Natural killer cell (primary cell): ENCODE data around the gene SMARCA2. TPM values are rescaled to one million over a fixed set of nuclear protein-coding genes. Genes with fewer than 3 reads are reported as not detected.

ENCODE experiments used
- ATAC-seq, 3 donors: fragments of 150-1000 bp in 2 of 3; fragments of 200-7000 bp in 1 of 3; cut with Tn5 transposase; 1 replicate in 1 of 3; 2 replicates in 2 of 3; pipeline ENCODE4 v1.10.0; 2021; ENCODE audit warnings: mild to moderate bottlenecking in 2 of 3, moderate library complexity in 2 of 3
- DNase-seq, 2 donors: peaks; one replicate each; pipeline versions ENCODE4 v3.0.0 to v3.0.0-alpha.2; 2013 to 2021; ENCODE audit warnings: mixed read lengths in 1 of 2
- H3K27ac ChIP-seq: one replicate; pipeline ENCODE4 v1.5.1; 2013; ENCODE audit warnings: mild to moderate bottlenecking, low read length
- H3K27me3 ChIP-seq: one replicate; pipeline ENCODE4 v1.6.1; 2013; ENCODE audit warnings: low read length; ENCODE audit not compliant: control insufficient read depth, insufficient read depth
- H3K36me3 ChIP-seq: one replicate; pipeline ENCODE4 v1.6.1; 2013; ENCODE audit warnings: low read length; ENCODE audit not compliant: control insufficient read depth, insufficient read depth
- H3K4me1 ChIP-seq: one replicate; pipeline ENCODE4 v1.6.1; 2013; ENCODE audit warnings: low read length; ENCODE audit not compliant: control insufficient read depth, insufficient read depth
- H3K4me3 ChIP-seq: one replicate; pipeline ENCODE4 v1.5.1; 2013; ENCODE audit warnings: low read length
- H3K9me3 ChIP-seq: one replicate; pipeline ENCODE4 v1.6.1; 2013; ENCODE audit warnings: low read length; ENCODE audit not compliant: control insufficient read depth, insufficient read depth
- H3K27ac Mint-ChIP-seq, 2 donors: one replicate each; pipeline ENCODE4 v1.8.0; 2022; ENCODE audit warnings: mild to moderate bottlenecking in 2 of 2, mixed read lengths in 2 of 2, moderate library complexity in 1 of 2
- H3K27me3 Mint-ChIP-seq, 2 donors: one replicate each; pipeline ENCODE4 v1.8.0; 2022; ENCODE audit warnings: low read depth in 2 of 2, mixed read lengths in 2 of 2
- H3K36me3 Mint-ChIP-seq: one replicate; pipeline ENCODE4 v1.8.0; 2022; ENCODE audit warnings: mixed read lengths
- H3K4me1 Mint-ChIP-seq, 2 donors: one replicate each; pipeline ENCODE4 v1.8.0; 2022; ENCODE audit warnings: mixed read lengths in 2 of 2
- H3K4me3 Mint-ChIP-seq: one replicate; pipeline ENCODE4 v1.8.0; 2022; ENCODE audit warnings: mild to moderate bottlenecking, moderate library complexity, mixed read lengths
- H3K9me3 Mint-ChIP-seq, 2 donors: one replicate each; pipeline ENCODE4 v1.8.0; 2022; ENCODE audit warnings: mixed read lengths in 2 of 2
- CTCF ChIP-seq: fragments of 200-600 bp; IDR thresholded peaks from one replicate; pipeline ENCODE4 v1.8.0; 2022; ENCODE audit warnings: antibody characterized with exemption
- WGBS: methylation state at CpG from one replicate; pipeline ENCODE4 v1.1.7; 2013; ENCODE audit warnings: missing lambda C conversion rate; ENCODE audit not compliant: insufficient coverage; 5-methylcytosine and 5-hydroxymethylcytosine counted together
- intact Hi-C: fragments of 100-400 bp; cut with micrococcal nuclease; formaldehyde crosslinking; loops from one replicate; pipeline ENCODE4 v1.14.2; 2022
- total RNA-seq, 4 donors: library from RNA; stranded (reverse); fragments of 120-200 nt in 1 of 4; gene quantifications; one replicate each; pipeline versions ENCODE4 v1.2.3 to v1.2.4, GENCODE V29; 2013 to 2022

The SMARCA2 gene
- total RNA-seq, 3 donors from 2014 or later (not counting 1 experiment from before 2014, with no cell fraction given) = 303 to 324 (median 308) TPM

GRCh38 chr9:2066312-2067273 lies 51.4 kb downstream of the SMARCA2 start:
- peak in 1 of 2 donors; percentile 54 for DNase-seq
- Histone ChIP-seq H3K9me3 (no peaks in the 10 kb centered on the region), H3K27me3 (no peaks in the 10 kb centered on the region), H3K4me3 (no peak overlapping the region), H3K27ac (no peak overlapping the region), H3K4me1 (no peaks in the 10 kb centered on the region), H3K36me3 (peaks cover 72% of the 10 kb centered on the region)
- peaks cover 5% of the 10 kb centered on the region in 2 donors for H3K4me1 Mint-ChIP-seq
- intact Hi-C loops = no loop called here
- WGBS = 87% methylated on average over 8 of the region's 8 CpGs
- peak in 2 of 3 donors; percentile 49 to 59 for ATAC-seq
- H3K27ac Mint-ChIP-seq = no peak overlapping the region
- H3K9me3 Mint-ChIP-seq = no peaks in the 10 kb centered on the region
- TF ChIP-seq CTCF = no peak
- H3K27me3 Mint-ChIP-seq = no peaks in the 10 kb centered on the region
- H3K4me3 Mint-ChIP-seq = no peak overlapping the region
- H3K36me3 Mint-ChIP-seq = peaks cover 8% of the 10 kb centered on the region

- H3K27ac ChIP-seq = no peak overlapping the region
- Mint-ChIP-seq H3K4me3 (no peak overlapping the region), H3K9me3 (no peaks in the 10 kb centered on the region), H3K36me3 (peaks cover 35% of the 10 kb centered on the region), H3K4me1 (peaks cover 0 to 10% of the 10 kb centered on the region in 2 donors), H3K27ac (peak overlapping the region in 1 of 2 donors; percentile 72), H3K27me3 (no peaks in the 10 kb centered on the region)
- TF ChIP-seq CTCF = no peak
- H3K4me1 ChIP-seq = no peaks in the 10 kb centered on the region
- no peak overlapping the region for H3K4me3 ChIP-seq
- no peaks in the 10 kb centered on the region for H3K9me3 ChIP-seq
- DNase-seq = no peak
- ATAC-seq = no peak
- H3K36me3 ChIP-seq = peaks cover 90% of the 10 kb centered on the region
- H3K27me3 ChIP-seq = no peaks in the 10 kb centered on the region
- intact Hi-C loops = no loop called here
- WGBS = 95% methylated on average over 7 of the region's 8 CpGs
Measured at GRCh38 chr9:2072752-2073405, 57.7 kb downstream of the SMARCA2 start.

- H3K4me3 ChIP-seq = no peak overlapping the region
- H3K27ac ChIP-seq = no peak overlapping the region
- ATAC-seq (no peak), DNase-seq (no peak)
- H3K4me1 Mint-ChIP-seq = no peaks in the 10 kb centered on the region
- peaks cover 39% of the 10 kb centered on the region for H3K36me3 Mint-ChIP-seq
- H3K27me3 ChIP-seq = no peaks in the 10 kb centered on the region
- H3K27ac Mint-ChIP-seq = peak overlapping the region in 1 of 2 donors; percentile 47
- no peak for TF ChIP-seq CTCF
- intact Hi-C loops = no loop called here
- peaks cover 84% of the 10 kb centered on the region for H3K36me3 ChIP-seq
- H3K4me3 Mint-ChIP-seq = no peak overlapping the region
- H3K9me3 ChIP-seq = no peaks in the 10 kb centered on the region
- H3K4me1 ChIP-seq = no peaks in the 10 kb centered on the region
- no CpG with 5 or more reads among the region's 2 CpGs for WGBS
- H3K9me3 Mint-ChIP-seq = no peaks in the 10 kb centered on the region
- H3K27me3 Mint-ChIP-seq = no peaks in the 10 kb centered on the region
Measured at GRCh38 chr9:2082772-2083171, 67.6 kb downstream of the SMARCA2 start.
